ENCODE measurements around the gene RSPH6A. TPM values are rescaled to one million over a fixed set of nuclear protein-coding genes. Genes with fewer than 3 reads are reported as not detected.

The RSPH6A gene
- total RNA-seq, 1 donor from 2014 or later: 0.16 TPM

DNA sequence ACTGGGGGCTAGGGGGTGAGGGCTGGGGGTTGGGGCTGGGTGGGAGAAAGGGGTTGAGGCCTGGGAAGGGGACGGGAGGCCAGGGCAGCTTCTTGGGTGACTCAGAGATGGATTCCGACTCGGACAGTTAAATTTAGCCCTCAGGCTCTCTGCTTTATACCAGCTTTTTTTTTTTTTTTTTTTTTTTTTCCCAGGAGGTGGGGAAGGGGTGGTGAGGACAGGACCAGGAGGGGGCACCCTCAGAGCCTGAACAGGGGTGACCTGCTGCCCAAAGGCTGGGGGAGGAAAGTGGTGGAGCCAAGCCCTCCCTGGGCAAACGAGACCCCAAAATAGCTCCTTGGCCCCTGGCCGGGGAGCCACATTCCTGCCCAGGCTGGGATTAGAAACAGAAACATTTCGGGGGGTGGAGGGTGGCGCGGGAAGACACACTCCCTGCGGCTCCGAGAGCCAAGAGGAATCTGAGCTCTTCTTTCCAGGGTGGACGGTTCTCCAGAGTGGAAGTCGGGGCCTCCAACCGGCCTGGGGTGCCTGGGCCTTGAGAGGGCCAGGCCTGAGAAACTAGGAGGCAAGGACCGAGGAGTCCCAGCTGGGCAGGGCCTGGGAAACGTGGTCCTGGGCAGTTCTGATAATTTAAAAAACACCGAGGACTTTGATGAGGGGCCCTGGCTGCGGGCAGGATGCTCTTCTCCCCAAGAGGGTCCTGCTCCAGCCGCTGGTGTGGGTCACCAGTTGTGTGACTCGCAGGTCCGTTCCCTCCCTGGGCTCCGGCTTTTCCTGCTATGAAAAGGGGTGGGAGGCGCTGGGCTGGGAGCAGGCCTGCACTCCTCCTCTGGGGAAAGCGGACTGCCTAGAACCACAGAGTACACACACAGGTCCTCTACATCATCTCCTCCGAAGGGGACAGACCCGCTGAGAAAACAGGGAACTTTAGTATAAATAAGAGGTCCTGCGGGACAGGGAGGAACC is 32.0 kb downstream of the RSPH6A start:
- DNase-seq (ENCODE audit: low spot score): peak; percentile 91
- intact Hi-C loops (cut with DNase I): loop anchor here (2.0 kb wide), 1 partner anchor 14 kb away; the partner anchor contains the start of gene SIX5

GRCh38 chr19:45782162-45782691 is 32.9 kb downstream of the RSPH6A start, which contains the start of gene DMPK:
Gene DMPK, minus strand, starts transcription at chr19:45782490. Its CDS starts 138 bp downstream, at chr19:45782352.
- DNase-seq (ENCODE audit: low spot score): no peak
- intact Hi-C loops (cut with DNase I): loop anchor here (2.0 kb wide), 1 partner anchor 13 kb away; the partner anchor contains the start of gene SIX5

- intact Hi-C loops (cut with DNase I): loop anchor here (2.0 kb wide), 1 partner anchor 13 kb away; the partner anchor contains the start of gene SIX5
Measured at GRCh38 chr19:45781214-45782161, 33.6 kb downstream of the RSPH6A start.

DNA sequence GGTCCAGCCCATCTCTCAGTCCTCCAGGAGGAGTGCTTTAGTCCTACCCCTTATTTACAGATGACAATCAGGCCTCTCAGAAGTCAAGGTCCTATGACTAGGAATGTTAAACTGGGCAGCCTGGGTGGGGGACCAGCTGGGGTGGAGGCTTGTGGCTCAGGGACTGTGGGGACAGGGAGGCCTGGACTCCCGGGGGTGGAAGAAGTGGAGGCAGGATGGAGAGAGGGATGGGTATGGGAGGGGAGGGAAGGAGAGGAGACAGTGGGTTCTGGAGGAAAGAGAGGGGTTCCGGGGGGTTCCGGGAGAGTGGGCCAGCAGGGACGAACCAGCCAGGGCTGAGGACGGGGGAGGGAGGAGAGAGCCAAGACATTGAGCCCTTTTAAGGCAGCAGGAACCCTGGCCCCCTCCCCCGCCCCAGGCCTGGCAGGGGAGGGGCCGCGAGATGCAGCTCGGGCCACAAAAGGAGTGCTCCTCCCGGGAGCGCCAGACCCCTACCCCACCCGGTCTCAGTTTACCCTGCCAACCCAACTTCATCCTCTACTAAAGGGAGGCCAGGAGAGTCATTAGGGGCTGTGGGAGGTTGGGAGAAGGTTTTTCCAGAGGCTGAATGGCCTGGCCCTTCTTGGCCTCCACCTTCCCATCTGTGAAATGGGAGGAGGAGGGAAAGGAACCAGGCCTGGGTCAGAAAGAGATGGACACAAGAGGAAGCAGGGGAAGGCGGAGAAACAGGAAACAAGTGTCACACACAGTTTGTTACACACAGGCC is 34.5 kb downstream of the RSPH6A start:
- intact Hi-C loops (cut with DNase I): no loop called here
- DNase-seq (ENCODE audit: low spot score): peak; percentile 73

More at GRCh38 chr19:45781214-45782161, 33.6 kb downstream of the RSPH6A start:
- DNase-seq (ENCODE audit: low spot score): no peak

GRCh38 chr19:45780146-45780447 is 35.0 kb downstream of the RSPH6A start:
- peak; percentile 46 for DNase-seq (ENCODE audit: low spot score)
- intact Hi-C loops (cut with DNase I): no loop called here

DNA sequence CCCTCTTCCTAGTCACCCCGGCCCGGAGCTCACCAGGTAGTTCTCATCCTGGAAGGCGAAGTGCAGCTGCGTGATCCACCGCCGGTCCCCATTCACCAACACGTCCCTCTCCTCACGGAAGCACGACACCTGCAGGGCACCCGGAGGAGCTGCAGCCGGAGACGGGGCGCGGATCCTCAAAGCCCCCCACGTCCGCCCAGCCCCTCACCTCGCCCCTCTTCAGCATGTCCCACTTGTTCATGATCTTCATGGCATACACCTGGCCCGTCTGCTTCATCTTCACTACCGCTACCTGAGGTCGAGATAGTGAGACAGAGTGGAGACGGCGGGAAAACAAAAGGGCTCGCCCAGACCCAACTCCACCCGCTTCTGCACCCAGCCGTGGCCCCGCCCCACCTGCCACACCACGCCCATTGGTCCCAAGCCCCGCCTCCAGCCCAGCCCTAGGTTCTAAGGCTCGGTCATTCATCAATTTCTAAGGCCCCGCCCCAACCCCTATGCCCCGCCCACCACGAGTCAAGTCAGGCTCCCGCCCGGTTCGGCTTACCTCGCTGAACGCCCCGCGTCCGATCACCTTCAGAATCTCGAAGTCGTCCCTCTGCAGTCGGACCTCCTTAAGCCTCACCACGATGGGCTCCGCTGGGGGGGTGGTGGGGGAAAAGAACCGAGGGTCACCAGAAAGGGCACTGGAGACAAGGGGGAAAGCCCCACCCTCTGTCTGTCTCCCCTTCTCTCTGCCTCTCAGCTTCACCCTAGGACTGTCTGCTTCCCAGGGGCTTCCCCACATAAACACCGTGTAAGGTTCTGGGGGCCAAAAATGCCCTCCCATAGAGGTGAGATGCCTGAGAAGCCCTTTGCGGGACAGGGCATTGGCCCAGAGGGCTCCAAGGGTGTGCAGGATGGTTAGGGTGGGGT is 35.6 kb downstream of the RSPH6A start:
- intact Hi-C loops (cut with DNase I): no loop called here
- DNase-seq (ENCODE audit: low spot score): peak; percentile 87

- DNase-seq (ENCODE audit: low spot score): peak; percentile 61
- intact Hi-C loops (cut with DNase I): no loop called here
Measured at GRCh38 chr19:45778010-45778661, 37.0 kb downstream of the RSPH6A start.

DNA sequence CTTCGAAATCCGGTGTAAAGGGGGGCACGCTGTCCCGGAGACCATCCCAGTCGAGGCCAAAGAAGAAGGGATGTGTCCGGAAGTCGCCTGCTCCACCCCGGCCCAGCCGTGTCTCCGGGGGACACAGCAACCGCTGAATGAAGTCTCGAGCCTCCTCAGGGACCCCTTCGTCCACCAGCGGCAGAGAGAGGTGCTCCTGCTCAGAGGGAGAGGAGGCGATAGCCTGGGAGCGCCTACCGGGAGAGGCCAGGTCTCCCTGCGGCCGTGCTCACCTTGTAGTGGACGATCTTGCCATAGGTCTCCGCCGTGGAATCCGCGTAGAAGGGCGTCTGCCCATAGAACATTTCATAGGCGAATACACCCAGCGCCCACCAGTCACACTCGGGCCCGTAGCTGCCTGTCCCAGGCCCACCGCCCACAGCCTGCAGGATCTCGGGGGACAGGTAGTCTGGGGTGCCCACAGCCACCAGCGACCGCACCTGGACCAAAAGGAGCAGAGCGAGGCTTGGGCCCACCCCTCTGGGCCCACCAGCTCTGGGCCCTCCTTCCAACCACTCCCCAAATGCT is 37.6 kb downstream of the RSPH6A start:
- peak; percentile 67 for DNase-seq (ENCODE audit: low spot score)
- intact Hi-C loops (cut with DNase I): no loop called here

GRCh38 chr19:45774765-45775164 is 40.3 kb downstream of the RSPH6A start:
- DNase-seq (ENCODE audit: low spot score): no peak
- intact Hi-C loops (cut with DNase I): no loop called here

GRCh38 chr19:45773384-45773783 is 41.7 kb downstream of the RSPH6A start:
- intact Hi-C loops (cut with DNase I): no loop called here
- DNase-seq (ENCODE audit: low spot score): no peak

DNA sequence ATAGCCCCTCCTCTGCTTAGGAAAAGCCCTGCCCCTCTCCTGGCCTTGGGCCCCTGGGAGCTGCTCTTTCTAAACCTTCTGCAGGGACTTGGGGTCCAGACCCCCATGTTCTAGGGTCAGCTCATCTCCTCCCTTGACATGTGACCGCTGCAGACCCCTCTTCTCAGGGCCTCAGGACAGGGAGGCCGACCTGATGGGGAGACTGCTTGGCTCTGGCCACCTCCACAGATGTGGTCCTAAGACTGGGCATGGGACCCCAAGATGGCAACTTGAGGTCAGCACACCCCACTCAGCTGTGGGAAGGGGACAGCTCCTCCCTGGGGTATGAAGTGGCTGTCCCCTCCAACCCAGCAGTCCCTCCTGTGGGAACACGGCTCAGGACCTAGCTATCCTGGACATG is 42.2 kb downstream of the RSPH6A start:
- no peak for DNase-seq (ENCODE audit: low spot score)
- intact Hi-C loops (cut with DNase I): no loop called here

- DNase-seq (ENCODE audit: low spot score): no peak
Measured at GRCh38 chr19:45772130-45772840, 42.8 kb downstream of the RSPH6A start.

DNA sequence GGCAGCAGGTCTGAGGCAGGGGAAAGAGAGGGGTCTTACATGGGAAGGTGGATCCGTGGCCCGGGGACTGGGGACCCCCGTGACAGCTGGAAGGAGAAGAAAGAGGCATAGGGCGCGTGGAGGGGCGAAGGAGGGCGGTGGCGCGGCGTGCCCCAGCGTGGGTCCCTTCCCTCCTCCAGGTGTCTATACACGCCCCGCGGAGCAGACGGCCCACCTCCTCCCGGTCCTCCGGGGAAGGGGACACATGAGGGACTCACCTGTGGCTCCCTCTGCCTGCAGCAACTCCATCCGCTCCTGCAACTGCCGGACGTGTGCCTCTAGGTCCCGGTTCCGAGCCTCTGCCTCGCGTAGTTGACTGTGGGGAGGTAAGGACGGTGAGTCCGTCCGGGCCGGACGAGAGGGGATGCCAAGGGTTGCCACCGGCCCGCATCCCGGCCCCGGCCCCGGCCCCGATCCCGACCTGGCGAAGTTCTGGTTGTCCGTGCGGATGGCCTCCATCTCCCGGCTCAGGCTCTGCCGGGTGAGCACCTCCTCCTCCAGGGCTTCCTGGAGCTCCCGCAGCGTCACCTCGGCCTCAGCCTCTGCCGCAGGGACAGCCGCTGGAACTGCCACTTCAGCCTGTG is 43.7 kb downstream of the RSPH6A start:
- DNase-seq (ENCODE audit: low spot score): no peak
- intact Hi-C loops (cut with DNase I): no loop called here

More at GRCh38 chr19:45772130-45772840, 42.8 kb downstream of the RSPH6A start:
- intact Hi-C loops (cut with DNase I): no loop called here

DNA sequence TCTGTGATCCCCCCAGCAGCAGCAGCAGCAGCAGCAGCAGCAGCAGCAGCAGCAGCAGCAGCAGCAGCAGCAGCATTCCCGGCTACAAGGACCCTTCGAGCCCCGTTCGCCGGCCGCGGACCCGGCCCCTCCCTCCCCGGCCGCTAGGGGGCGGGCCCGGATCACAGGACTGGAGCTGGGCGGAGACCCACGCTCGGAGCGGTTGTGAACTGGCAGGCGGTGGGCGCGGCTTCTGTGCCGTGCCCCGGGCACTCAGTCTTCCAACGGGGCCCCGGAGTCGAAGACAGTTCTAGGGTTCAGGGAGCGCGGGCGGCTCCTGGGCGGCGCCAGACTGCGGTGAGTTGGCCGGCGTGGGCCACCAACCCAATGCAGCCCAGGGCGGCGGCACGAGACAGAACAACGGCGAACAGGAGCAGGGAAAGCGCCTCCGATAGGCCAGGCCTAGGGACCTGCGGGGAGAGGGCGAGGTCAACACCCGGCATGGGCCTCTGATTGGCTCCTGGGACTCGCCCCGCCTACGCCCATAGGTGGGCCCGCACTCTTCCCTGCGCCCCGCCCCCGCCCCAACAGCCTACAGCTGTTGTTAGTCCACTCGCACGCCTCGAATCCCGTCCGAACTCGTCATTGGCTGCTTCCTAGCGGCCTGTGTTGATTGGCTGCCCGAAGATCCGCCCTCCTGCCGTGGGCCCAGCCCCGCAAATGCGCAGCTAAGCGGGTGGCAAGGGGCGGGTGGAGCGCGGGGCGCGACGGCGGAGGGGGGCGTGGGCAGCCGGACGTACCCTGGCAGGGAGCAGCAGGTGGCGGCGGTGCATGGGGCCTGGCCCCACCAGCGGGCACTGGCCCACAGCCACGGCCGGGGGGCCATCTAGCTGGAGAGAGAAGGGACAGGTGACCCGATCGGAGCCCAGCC is 44.7 kb downstream of the RSPH6A start:
- intact Hi-C loops (cut with DNase I): loop anchor here (1.0 kb wide), 2 partner anchors 29 to 47 kb away; no protein-coding TSS in a partner anchor
- peak; percentile 95 for DNase-seq (ENCODE audit: low spot score)

- no peak for DNase-seq (ENCODE audit: low spot score)
- intact Hi-C loops (cut with DNase I): loop anchor here (1.0 to 2.0 kb wide), 5 partner anchors 13 to 77 kb away; partner anchors contain the start of genes DMPK and QPCTL
Measured at GRCh38 chr19:45769821-45770191, 45.3 kb downstream of the RSPH6A start.
